HepG2 (cell line): Measurements from ENCODE around the gene NEURL4. TPM values are rescaled to one million over a fixed set of nuclear protein-coding genes. Genes with fewer than 3 reads are reported as not detected.
A peak's percentile ranks its signal among the peaks of the same experiment; 100 is the strongest.

Source experiments
- ASH2L ChIP-seq: fragments of 300-600, 200-600 bp; sonication (generic); IDR thresholded peaks from 2 replicates; pipeline ENCODE4 v1.7.0; 2017; ENCODE audit warnings: low read depth, mild to moderate bottlenecking, moderate library complexity, mixed read lengths, low read length; ENCODE audit not compliant: insufficient read length
- CREB3 ChIP-seq: sonication (generic); formaldehyde crosslinking; IDR thresholded peaks from 2 replicates; pipeline ENCODE4 v1.5.0; 2020; ENCODE audit warnings: missing genetic modification reagents
- EEA1 ChIP-seq: sonication (generic); formaldehyde crosslinking; IDR thresholded peaks from 2 replicates; pipeline ENCODE4 v1.5.1; 2020; ENCODE audit warnings: mild to moderate bottlenecking, missing genetic modification reagents, borderline replicate concordance
- FOSL2 ChIP-seq: sonication (generic); formaldehyde crosslinking; IDR thresholded peaks from 2 replicates; pipeline ENCODE4 v1.4.0; 2020; ENCODE audit warnings: missing genetic modification reagents
- IKZF1 ChIP-seq: fragments of 450-650 bp; IDR thresholded peaks from 2 replicates; pipeline ENCODE4 v1.7.1; 2016
- IKZF4 ChIP-seq: sonication (generic); formaldehyde crosslinking; IDR thresholded peaks from 2 replicates; pipeline ENCODE4 v1.5.1; 2020; ENCODE audit warnings: borderline replicate concordance, mild to moderate bottlenecking, low read depth, missing genetic modification reagents; ENCODE audit errors: not compliant biosample characterization
- LCORL ChIP-seq, 2 experiments: fragments of 450-650 bp in 1 of 2; sonication (generic) in 1 of 2; formaldehyde crosslinking in 1 of 2; IDR thresholded peaks; 2 replicates each; pipeline versions ENCODE4 v1.5.0 to v1.6.1; 2017 to 2020; ENCODE audit warnings: antibody characterized with exemption in 1 of 2, missing genetic modification reagents in 1 of 2
- MLXIP ChIP-seq: sonication (generic); formaldehyde crosslinking; IDR thresholded peaks from 2 replicates; pipeline ENCODE4 v1.9.0; 2021; ENCODE audit warnings: missing genetic modification reagents, borderline replicate concordance
- PRPF4 ChIP-seq: fragments of 200-400 bp; formaldehyde crosslinking; IDR thresholded peaks from 2 replicates; pipeline ENCODE4 v1.6.1; 2016; ENCODE audit warnings: low read length, low read depth; ENCODE audit not compliant: poor library complexity, severe bottlenecking
- U2AF1 ChIP-seq: fragments of 200-400 bp; formaldehyde crosslinking; optimal IDR thresholded peaks from 2 replicates; pipeline ENCODE3; 2017; ENCODE audit warnings: mild to moderate bottlenecking, low read depth, low read length
- ZKSCAN5 ChIP-seq: sonication (generic); formaldehyde crosslinking; IDR thresholded peaks from 2 replicates; pipeline ENCODE4 v1.5.1; 2020; ENCODE audit warnings: mild to moderate bottlenecking, missing genetic modification reagents
- ZNF331 ChIP-seq: sonication (generic); formaldehyde crosslinking; IDR thresholded peaks from 2 replicates; pipeline ENCODE4 v1.4.0; 2020; ENCODE audit warnings: missing genetic modification reagents
- ZNF468 ChIP-seq: sonication (generic); formaldehyde crosslinking; IDR thresholded peaks from 2 replicates; pipeline ENCODE4 v1.8.0; 2022; ENCODE audit warnings: mild to moderate bottlenecking, moderate library complexity, missing genetic modification reagents
- ZNF513 ChIP-seq: sonication (generic); formaldehyde crosslinking; conservative IDR thresholded peaks from 2 replicates; pipeline ENCODE4 v1.5.0; 2020; ENCODE audit warnings: missing genetic modification reagents
- ZNF670 ChIP-seq: sonication (generic); formaldehyde crosslinking; IDR thresholded peaks from 2 replicates; pipeline ENCODE4 v1.8.0; 2022; ENCODE audit warnings: mild to moderate bottlenecking, missing genetic modification reagents, borderline replicate concordance
- ZNF878 ChIP-seq: sonication (generic); formaldehyde crosslinking; IDR thresholded peaks from 2 replicates; pipeline ENCODE4 v1.8.1; 2023; ENCODE audit warnings: mild to moderate bottlenecking, missing genetic modification reagents, moderate library complexity
- polyA plus RNA-seq, 8 experiments: library from polyadenylated mRNA; depleted of rRNA in 3 of 8; stranded (reverse) in 7 of 8; unstranded in 1 of 8; fragments of >200 nt; fragmentation: Illumina TruSeq in 4 of 8; extraction: Trizol in 4 of 8; gene quantifications; 2 replicates each; pipeline versions ENCODE4 v1.2.1 to v1.2.3, GENCODE V29; 2011 to 2016; ENCODE audit warnings: low read depth in 4 of 8, missing spikeins in 1 of 8, mixed read lengths in 1 of 8; ENCODE audit not compliant: insufficient read depth in 1 of 8
- total RNA-seq, 5 experiments: library from RNA; depleted of rRNA; stranded (reverse); fragments of >200 nt; fragmentation: Illumina TruSeq; extraction: Trizol; gene quantifications; 2 replicates each; pipeline ENCODE4 v1.2.3, GENCODE V29; 2016; ENCODE audit warnings: low read depth in 1 of 5
- TF ChIP-seq, protein P1 (sequence below): IDR thresholded peaks from 2 replicates; pipeline ENCODE4 v1.6.1; 2016; ENCODE audit warnings: mild to moderate bottlenecking, missing biosample characterization, missing genetic modification reagents
- TF ChIP-seq, protein P2 (sequence below): sonication (generic); formaldehyde crosslinking; IDR thresholded peaks from 2 replicates; pipeline ENCODE4 v1.9.0; 2022; ENCODE audit warnings: low read depth, missing genetic modification reagents
- TF ChIP-seq, protein P3 (sequence below): sonication (generic); formaldehyde crosslinking; IDR thresholded peaks from 2 replicates; pipeline ENCODE4 v1.9.0; 2022; ENCODE audit warnings: missing genetic modification reagents, mild to moderate bottlenecking, borderline replicate concordance

The NEURL4 gene
- total and polyA plus RNA-seq, 2 of the 13 experiments (the other 11 are each of a cell fraction or from before 2014, with no cell fraction given): 14.8 to 15.7 TPM

GRCh38 chr17:7280519-7281073 lies 48.5 kb downstream of the NEURL4 start (continued):
- TF ChIP-seq ZNF331 (0 out of 2 replicates have a peak, but pooled peaks have one; percentile 16), MLXIP (CRISPR knock-in tag) (no peak), U2AF1 (no peak), PRPF4 (no peak), IKZF4 (CRISPR knock-in tag) (peak; percentile 68), ZKSCAN5 (CRISPR knock-in tag) (no peak), LCORL (IDR thresholded peaks at IDR 0.05) (no peak), LCORL (CRISPR knock-in tag; IDR thresholded peaks at IDR 0.05) (peak; percentile 79; the same call in 1 of the 2 replicates), ZNF878 (no peak), CREB3 (CRISPR knock-in tag) (no peak), ZNF670 (CRISPR knock-in tag) (no peak), ZNF513 (no peak), ASH2L (no peak), IKZF1 (no peak), EEA1 (no peak), FOSL2 (CRISPR knock-in tag) (peak; percentile 42), ZNF468 (CRISPR knock-in tag) (peak; percentile 74; the same call in 1 of the 2 replicates)
- TF ChIP-seq, protein P1, sequence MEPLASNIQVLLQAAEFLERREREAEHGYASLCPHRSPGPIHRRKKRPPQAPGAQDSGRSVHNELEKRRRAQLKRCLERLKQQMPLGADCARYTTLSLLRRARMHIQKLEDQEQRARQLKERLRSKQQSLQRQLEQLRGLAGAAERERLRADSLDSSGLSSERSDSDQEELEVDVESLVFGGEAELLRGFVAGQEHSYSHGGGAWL (CRISPR knock-in tag): peak; percentile 56
- TF ChIP-seq, protein P2, sequence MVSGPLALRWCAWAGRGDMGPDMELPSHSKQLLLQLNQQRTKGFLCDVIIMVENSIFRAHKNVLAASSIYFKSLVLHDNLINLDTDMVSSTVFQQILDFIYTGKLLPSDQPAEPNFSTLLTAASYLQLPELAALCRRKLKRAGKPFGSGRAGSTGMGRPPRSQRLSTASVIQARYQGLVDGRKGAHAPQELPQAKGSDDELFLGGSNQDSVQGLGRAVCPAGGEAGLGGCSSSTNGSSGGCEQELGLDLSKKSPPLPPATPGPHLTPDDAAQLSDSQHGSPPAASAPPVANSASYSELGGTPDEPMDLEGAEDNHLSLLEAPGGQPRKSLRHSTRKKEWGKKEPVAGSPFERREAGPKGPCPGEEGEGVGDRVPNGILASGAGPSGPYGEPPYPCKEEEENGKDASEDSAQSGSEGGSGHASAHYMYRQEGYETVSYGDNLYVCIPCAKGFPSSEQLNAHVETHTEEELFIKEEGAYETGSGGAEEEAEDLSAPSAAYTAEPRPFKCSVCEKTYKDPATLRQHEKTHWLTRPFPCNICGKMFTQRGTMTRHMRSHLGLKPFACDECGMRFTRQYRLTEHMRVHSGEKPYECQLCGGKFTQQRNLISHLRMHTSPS: 0 out of 2 replicates have a peak, but pooled peaks have one; percentile 16
- TF ChIP-seq, protein P3, sequence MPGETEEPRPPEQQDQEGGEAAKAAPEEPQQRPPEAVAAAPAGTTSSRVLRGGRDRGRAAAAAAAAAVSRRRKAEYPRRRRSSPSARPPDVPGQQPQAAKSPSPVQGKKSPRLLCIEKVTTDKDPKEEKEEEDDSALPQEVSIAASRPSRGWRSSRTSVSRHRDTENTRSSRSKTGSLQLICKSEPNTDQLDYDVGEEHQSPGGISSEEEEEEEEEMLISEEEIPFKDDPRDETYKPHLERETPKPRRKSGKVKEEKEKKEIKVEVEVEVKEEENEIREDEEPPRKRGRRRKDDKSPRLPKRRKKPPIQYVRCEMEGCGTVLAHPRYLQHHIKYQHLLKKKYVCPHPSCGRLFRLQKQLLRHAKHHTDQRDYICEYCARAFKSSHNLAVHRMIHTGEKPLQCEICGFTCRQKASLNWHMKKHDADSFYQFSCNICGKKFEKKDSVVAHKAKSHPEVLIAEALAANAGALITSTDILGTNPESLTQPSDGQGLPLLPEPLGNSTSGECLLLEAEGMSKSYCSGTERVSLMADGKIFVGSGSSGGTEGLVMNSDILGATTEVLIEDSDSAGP: peak; percentile 95; the same call in 1 of the 2 replicates
